ENCODE results near the gene RMND1. TPM values are rescaled to one million over a fixed set of nuclear protein-coding genes. Genes with fewer than 3 reads are reported as not detected.

The RMND1 gene
- total and polyA plus RNA-seq, 2 of the 13 experiments (the other 11 are each of a cell fraction or from before 2014, with no cell fraction given) = 34.0 to 72.5 TPM

DNA sequence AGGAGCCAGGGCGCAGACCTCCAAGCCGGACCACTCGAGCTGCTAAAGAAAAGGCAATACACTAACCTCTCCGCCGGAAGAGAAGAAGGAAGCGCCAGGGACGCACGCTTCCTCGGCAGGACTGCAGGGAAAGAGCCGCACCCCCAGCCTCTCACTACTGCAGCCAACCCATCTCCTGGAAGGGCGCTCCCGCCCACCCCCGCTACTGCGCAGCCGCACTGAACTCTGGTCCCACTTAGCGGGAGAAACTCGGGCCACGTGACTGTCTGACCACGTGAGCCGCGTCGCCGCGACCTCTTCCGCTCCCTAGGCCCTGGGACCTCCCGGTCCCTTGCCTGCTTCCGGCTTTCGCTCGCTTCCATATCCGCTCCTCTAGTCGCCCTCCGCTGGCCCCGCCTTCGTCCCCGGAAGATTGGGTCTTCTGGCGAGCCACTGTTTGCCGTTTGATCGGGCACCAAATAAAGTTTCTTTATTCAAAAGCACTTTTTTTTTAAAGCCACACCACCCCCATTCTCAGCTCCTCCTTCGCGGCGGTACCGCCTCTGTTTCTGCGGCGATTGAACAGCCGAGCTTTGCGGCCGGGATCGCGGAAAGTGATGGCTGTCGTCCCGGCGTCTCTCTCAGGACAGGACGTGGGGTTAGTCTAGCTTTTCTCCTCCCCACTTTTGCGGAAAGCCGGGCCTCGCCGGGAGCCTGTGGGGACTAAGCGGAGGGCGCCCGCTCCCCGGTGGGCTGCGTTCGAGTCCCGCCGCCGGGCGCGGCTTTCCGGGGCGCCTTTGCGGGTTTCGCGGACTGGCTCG, at the start of gene RMND1 (continued):
- TF ChIP-seq MIER3 (CRISPR knock-in tag; IDR thresholded peaks at IDR 0.05; ENCODE audit: borderline replicate concordance) (peak; percentile 99), ZNF670 (CRISPR knock-in tag; IDR thresholded peaks at IDR 0.05; ENCODE audit: borderline replicate concordance) (peak; percentile 91; the same call in 1 of the 2 replicates), PCBP2 (optimal IDR thresholded peaks at IDR 0.05; ENCODE audit: low read depth, low read length, poor library complexity, severe bottlenecking) (no peak), RBFOX2 (IDR thresholded peaks at IDR 0.05; ENCODE audit: low read depth, low read length) (peak; percentile 86), EEA1 (CRISPR knock-in tag; IDR thresholded peaks at IDR 0.05; ENCODE audit: borderline replicate concordance) (0 out of 2 replicates have a peak, but pooled peaks have one; percentile 44), ZNF558 (CRISPR knock-in tag; IDR thresholded peaks at IDR 0.05; ENCODE audit: borderline replicate concordance) (peak; percentile 78; the same call in 1 of the 2 replicates), NAIF1 (CRISPR knock-in tag; IDR thresholded peaks at IDR 0.05; ENCODE audit: borderline replicate concordance) (peak; percentile 94), ZFP37 (CRISPR knock-in tag; IDR thresholded peaks at IDR 0.05; ENCODE audit: borderline replicate concordance) (peak; percentile 84), ZNF225 (CRISPR knock-in tag; IDR thresholded peaks at IDR 0.05) (peak; percentile 88; the same call in 1 of the 2 replicates), TAF1 (CRISPR knock-in tag; IDR thresholded peaks at IDR 0.05) (peak; percentile 97), TCF7 (IDR thresholded peaks at IDR 0.05; ENCODE audit: low read depth) (peak; percentile 65), NFYB (CRISPR knock-in tag; IDR thresholded peaks at IDR 0.05) (peak; percentile 73)
- TF ChIP-seq, protein P1, sequence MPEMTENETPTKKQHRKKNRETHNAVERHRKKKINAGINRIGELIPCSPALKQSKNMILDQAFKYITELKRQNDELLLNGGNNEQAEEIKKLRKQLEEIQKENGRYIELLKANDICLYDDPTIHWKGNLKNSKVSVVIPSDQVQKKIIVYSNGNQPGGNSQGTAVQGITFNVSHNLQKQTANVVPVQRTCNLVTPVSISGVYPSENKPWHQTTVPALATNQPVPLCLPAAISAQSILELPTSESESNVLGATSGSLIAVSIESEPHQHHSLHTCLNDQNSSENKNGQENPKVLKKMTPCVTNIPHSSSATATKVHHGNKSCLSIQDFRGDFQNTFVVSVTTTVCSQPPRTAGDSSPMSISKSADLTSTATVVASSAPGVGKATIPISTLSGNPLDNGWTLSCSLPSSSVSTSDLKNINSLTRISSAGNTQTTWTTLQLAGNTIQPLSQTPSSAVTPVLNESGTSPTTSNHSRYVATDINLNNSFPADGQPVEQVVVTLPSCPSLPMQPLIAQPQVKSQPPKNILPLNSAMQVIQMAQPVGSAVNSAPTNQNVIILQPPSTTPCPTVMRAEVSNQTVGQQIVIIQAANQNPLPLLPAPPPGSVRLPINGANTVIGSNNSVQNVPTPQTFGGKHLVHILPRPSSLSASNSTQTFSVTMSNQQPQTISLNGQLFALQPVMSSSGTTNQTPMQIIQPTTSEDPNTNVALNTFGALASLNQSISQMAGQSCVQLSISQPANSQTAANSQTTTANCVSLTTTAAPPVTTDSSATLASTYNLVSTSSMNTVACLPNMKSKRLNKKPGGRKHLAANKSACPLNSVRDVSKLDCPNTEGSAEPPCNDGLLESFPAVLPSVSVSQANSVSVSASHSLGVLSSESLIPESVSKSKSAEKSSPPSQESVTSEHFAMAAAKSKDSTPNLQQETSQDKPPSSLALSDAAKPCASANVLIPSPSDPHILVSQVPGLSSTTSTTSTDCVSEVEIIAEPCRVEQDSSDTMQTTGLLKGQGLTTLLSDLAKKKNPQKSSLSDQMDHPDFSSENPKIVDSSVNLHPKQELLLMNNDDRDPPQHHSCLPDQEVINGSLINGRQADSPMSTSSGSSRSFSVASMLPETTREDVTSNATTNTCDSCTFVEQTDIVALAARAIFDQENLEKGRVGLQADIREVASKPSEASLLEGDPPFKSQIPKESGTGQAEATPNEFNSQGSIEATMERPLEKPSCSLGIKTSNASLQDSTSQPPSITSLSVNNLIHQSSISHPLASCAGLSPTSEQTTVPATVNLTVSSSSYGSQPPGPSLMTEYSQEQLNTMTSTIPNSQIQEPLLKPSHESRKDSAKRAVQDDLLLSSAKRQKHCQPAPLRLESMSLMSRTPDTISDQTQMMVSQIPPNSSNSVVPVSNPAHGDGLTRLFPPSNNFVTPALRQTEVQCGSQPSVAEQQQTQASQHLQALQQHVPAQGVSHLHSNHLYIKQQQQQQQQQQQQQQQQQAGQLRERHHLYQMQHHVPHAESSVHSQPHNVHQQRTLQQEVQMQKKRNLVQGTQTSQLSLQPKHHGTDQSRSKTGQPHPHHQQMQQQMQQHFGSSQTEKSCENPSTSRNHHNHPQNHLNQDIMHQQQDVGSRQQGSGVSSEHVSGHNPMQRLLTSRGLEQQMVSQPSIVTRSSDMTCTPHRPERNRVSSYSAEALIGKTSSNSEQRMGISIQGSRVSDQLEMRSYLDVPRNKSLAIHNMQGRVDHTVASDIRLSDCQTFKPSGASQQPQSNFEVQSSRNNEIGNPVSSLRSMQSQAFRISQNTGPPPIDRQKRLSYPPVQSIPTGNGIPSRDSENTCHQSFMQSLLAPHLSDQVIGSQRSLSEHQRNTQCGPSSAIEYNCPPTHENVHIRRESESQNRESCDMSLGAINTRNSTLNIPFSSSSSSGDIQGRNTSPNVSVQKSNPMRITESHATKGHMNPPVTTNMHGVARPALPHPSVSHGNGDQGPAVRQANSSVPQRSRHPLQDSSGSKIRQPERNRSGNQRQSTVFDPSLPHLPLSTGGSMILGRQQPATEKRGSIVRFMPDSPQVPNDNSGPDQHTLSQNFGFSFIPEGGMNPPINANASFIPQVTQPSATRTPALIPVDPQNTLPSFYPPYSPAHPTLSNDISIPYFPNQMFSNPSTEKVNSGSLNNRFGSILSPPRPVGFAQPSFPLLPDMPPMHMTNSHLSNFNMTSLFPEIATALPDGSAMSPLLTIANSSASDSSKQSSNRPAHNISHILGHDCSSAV (CRISPR knock-in tag; IDR thresholded peaks at IDR 0.05; ENCODE audit: borderline replicate concordance) = no peak
- TF ChIP-seq, protein P2, sequence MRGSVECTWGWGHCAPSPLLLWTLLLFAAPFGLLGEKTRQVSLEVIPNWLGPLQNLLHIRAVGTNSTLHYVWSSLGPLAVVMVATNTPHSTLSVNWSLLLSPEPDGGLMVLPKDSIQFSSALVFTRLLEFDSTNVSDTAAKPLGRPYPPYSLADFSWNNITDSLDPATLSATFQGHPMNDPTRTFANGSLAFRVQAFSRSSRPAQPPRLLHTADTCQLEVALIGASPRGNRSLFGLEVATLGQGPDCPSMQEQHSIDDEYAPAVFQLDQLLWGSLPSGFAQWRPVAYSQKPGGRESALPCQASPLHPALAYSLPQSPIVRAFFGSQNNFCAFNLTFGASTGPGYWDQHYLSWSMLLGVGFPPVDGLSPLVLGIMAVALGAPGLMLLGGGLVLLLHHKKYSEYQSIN (CRISPR knock-in tag; IDR thresholded peaks at IDR 0.05; ENCODE audit: borderline replicate concordance) = no peak
- TF ChIP-seq, protein P3, sequence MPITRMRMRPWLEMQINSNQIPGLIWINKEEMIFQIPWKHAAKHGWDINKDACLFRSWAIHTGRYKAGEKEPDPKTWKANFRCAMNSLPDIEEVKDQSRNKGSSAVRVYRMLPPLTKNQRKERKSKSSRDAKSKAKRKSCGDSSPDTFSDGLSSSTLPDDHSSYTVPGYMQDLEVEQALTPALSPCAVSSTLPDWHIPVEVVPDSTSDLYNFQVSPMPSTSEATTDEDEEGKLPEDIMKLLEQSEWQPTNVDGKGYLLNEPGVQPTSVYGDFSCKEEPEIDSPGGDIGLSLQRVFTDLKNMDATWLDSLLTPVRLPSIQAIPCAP (CRISPR knock-in tag; IDR thresholded peaks at IDR 0.05; ENCODE audit: low read depth) = peak; percentile 43; the same call in 1 of the 2 replicates

Measured in HepG2 (cell line).